SK-N-SH (cell line): Measurements from ENCODE around the gene SH3PXD2A.

Source experiments
- NFIC ChIP-seq: IDR thresholded peaks from 2 replicates; pipeline ENCODE4 v1.4.0; 2012; ENCODE audit warnings: borderline replicate concordance
- POLR2AphosphoS5 ChIP-seq: IDR thresholded peaks from 2 replicates; pipeline ENCODE4 v1.6.1; 2012; ENCODE audit warnings: low read depth, low read length
- SIN3A ChIP-seq: IDR thresholded peaks from 2 replicates; pipeline ENCODE4 v1.6.1; 2012; ENCODE audit warnings: low read depth, mild to moderate bottlenecking, low read length, moderate library complexity, borderline replicate concordance
- SMC3 ChIP-seq: IDR thresholded peaks from 2 replicates; pipeline ENCODE4 v1.6.1; 2012; ENCODE audit warnings: low read depth, low read length, improper control_type of control experiment
- TAF1 ChIP-seq: IDR thresholded peaks from 2 replicates; pipeline ENCODE4 v1.6.1; 2012; ENCODE audit warnings: low read depth, mild to moderate bottlenecking, low read length, moderate library complexity, borderline replicate concordance
- TEAD4 ChIP-seq: IDR thresholded peaks from 2 replicates; pipeline ENCODE4 v1.4.0; 2012; ENCODE audit warnings: mild to moderate bottlenecking, borderline replicate concordance; ENCODE audit not compliant: insufficient read depth
- TF ChIP-seq, protein P1 (sequence below): fragments of 200-600 bp; sonication (generic); IDR thresholded peaks from 2 replicates; pipeline ENCODE4 v1.6.1; 2017; ENCODE audit warnings: antibody characterized with exemption, mild to moderate bottlenecking, moderate library complexity
- TF ChIP-seq, protein P2 (sequence below): IDR thresholded peaks from 2 replicates; pipeline ENCODE4 v1.6.1; 2012; ENCODE audit warnings: mild to moderate bottlenecking, low read depth, low read length, moderate library complexity
- TF ChIP-seq, protein P3 (sequence below): fragments of 150-350 bp; IDR thresholded peaks from 2 replicates; pipeline ENCODE4 v1.6.1; 2017; ENCODE audit warnings: antibody characterized with exemption, low read length, low read depth, borderline replicate concordance

DNA sequence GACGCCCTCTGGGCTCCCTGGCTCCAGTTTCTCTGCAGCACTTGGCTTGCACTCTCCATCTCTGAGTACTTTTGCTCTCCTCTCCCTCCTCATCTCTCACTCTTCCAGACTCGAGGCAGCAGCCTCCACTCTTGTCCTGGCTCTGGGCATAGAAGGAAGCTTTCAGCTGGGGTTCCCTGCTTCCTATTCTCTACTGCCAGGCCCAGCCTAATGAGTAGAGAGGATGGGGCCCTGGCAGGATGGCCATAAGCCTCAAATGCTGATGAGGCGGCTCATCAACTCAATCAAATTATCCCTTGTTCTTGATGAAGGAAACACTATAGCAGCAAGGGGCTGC, 306.1 kb downstream of the SH3PXD2A start:
- TF ChIP-seq, protein P1, sequence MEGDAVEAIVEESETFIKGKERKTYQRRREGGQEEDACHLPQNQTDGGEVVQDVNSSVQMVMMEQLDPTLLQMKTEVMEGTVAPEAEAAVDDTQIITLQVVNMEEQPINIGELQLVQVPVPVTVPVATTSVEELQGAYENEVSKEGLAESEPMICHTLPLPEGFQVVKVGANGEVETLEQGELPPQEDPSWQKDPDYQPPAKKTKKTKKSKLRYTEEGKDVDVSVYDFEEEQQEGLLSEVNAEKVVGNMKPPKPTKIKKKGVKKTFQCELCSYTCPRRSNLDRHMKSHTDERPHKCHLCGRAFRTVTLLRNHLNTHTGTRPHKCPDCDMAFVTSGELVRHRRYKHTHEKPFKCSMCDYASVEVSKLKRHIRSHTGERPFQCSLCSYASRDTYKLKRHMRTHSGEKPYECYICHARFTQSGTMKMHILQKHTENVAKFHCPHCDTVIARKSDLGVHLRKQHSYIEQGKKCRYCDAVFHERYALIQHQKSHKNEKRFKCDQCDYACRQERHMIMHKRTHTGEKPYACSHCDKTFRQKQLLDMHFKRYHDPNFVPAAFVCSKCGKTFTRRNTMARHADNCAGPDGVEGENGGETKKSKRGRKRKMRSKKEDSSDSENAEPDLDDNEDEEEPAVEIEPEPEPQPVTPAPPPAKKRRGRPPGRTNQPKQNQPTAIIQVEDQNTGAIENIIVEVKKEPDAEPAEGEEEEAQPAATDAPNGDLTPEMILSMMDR: no peak
- TF ChIP-seq POLR2AphosphoS5 (no peak), SMC3 (no peak), SIN3A (no peak), NFIC (no peak), TEAD4 (no peak), TAF1 (no peak)
- TF ChIP-seq, protein P2, sequence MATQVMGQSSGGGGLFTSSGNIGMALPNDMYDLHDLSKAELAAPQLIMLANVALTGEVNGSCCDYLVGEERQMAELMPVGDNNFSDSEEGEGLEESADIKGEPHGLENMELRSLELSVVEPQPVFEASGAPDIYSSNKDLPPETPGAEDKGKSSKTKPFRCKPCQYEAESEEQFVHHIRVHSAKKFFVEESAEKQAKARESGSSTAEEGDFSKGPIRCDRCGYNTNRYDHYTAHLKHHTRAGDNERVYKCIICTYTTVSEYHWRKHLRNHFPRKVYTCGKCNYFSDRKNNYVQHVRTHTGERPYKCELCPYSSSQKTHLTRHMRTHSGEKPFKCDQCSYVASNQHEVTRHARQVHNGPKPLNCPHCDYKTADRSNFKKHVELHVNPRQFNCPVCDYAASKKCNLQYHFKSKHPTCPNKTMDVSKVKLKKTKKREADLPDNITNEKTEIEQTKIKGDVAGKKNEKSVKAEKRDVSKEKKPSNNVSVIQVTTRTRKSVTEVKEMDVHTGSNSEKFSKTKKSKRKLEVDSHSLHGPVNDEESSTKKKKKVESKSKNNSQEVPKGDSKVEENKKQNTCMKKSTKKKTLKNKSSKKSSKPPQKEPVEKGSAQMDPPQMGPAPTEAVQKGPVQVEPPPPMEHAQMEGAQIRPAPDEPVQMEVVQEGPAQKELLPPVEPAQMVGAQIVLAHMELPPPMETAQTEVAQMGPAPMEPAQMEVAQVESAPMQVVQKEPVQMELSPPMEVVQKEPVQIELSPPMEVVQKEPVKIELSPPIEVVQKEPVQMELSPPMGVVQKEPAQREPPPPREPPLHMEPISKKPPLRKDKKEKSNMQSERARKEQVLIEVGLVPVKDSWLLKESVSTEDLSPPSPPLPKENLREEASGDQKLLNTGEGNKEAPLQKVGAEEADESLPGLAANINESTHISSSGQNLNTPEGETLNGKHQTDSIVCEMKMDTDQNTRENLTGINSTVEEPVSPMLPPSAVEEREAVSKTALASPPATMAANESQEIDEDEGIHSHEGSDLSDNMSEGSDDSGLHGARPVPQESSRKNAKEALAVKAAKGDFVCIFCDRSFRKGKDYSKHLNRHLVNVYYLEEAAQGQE: no peak
- TF ChIP-seq, protein P3, sequence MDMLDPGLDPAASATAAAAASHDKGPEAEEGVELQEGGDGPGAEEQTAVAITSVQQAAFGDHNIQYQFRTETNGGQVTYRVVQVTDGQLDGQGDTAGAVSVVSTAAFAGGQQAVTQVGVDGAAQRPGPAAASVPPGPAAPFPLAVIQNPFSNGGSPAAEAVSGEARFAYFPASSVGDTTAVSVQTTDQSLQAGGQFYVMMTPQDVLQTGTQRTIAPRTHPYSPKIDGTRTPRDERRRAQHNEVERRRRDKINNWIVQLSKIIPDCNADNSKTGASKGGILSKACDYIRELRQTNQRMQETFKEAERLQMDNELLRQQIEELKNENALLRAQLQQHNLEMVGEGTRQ: no peak
